Karpas-422 (cell line): ENCODE data around the gene PSD4. TPM values are rescaled to one million over a fixed set of nuclear protein-coding genes. Genes with fewer than 3 reads are reported as not detected.
A peak's percentile ranks its signal among the peaks of the same experiment; 100 is the strongest.

ENCODE experiments used
- DNase-seq: peaks from one replicate; pipeline ENCODE4 v3.0.0-alpha.2; 2015
- H2AFZ ChIP-seq: fragments of 200-600 bp; sonication (generic); 2 replicates; pipeline ENCODE4 v1.6.1; 2014; ENCODE audit warnings: antibody characterized with exemption, low read length, mixed read lengths
- H3K27ac ChIP-seq: fragments of 200-600 bp; sonication (generic); 2 replicates; pipeline ENCODE4 v1.5.1; 2014; ENCODE audit warnings: mild to moderate bottlenecking, low read length, moderate library complexity
- H3K27me3 ChIP-seq: fragments of 200-600 bp; sonication (generic); 2 replicates; pipeline ENCODE4 v1.6.1; 2014; ENCODE audit warnings: low read length, mixed read lengths
- H3K36me3 ChIP-seq: fragments of 200-600 bp; sonication (generic); 2 replicates; pipeline ENCODE4 v1.6.1; 2014; ENCODE audit warnings: low read length, mixed read lengths; ENCODE audit not compliant: insufficient read depth
- H3K4me1 ChIP-seq: fragments of 200-600 bp; sonication (generic); 2 replicates; pipeline ENCODE4 v1.6.1; 2014; ENCODE audit warnings: mild to moderate bottlenecking, low read length, mixed read lengths
- H3K4me2 ChIP-seq: fragments of 200-600 bp; sonication (generic); 2 replicates; pipeline ENCODE4 v1.6.1; 2014; ENCODE audit warnings: low read length, low read depth, mild to moderate bottlenecking; ENCODE audit not compliant: poor library complexity, severe bottlenecking
- H3K4me3 ChIP-seq: fragments of 200-600 bp; sonication (generic); 2 replicates; pipeline ENCODE4 v1.5.1; 2014; ENCODE audit warnings: mild to moderate bottlenecking, antibody characterized with exemption, low read length, mixed read lengths
- H3K79me2 ChIP-seq: fragments of 200-600 bp; sonication (generic); 2 replicates; pipeline ENCODE4 v1.6.1; 2014; ENCODE audit warnings: mild to moderate bottlenecking, low read length, mixed read lengths
- H3K9ac ChIP-seq: fragments of 200-600 bp; sonication (generic); 2 replicates; pipeline ENCODE4 v1.6.0; 2014; ENCODE audit warnings: low read length
- H3K9me2 ChIP-seq: fragments of 200-600 bp; sonication (generic), shearing (Covaris generic); replicated peaks from 2 replicates; pipeline ENCODE4 v1.6.0; 2014; ENCODE audit warnings: mild to moderate bottlenecking, low read length, moderate library complexity; ENCODE audit not compliant: insufficient read depth
- H3K9me3 ChIP-seq: fragments of 300-700, 200-600 bp; sonication (generic); 2 replicates; pipeline ENCODE4 v1.6.1; 2014; ENCODE audit warnings: low read length, mixed read lengths
- H4K20me1 ChIP-seq: fragments of 200-600 bp; sonication (generic); 2 replicates; pipeline ENCODE4 v1.6.1; 2014; ENCODE audit warnings: mild to moderate bottlenecking, antibody characterized with exemption, low read length, low read depth; ENCODE audit not compliant: insufficient read depth
- total RNA-seq: library from RNA; depleted of rRNA; stranded (reverse); fragments of >200 nt; shearing (Covaris generic); gene quantifications from 2 replicates; pipeline ENCODE4 v1.2.3, GENCODE V29; 2014; ENCODE audit warnings: low replicate concordance

PSD4 gene
- total RNA-seq, 1 experiment from 2014 or later, result 43.3 TPM

DNA sequence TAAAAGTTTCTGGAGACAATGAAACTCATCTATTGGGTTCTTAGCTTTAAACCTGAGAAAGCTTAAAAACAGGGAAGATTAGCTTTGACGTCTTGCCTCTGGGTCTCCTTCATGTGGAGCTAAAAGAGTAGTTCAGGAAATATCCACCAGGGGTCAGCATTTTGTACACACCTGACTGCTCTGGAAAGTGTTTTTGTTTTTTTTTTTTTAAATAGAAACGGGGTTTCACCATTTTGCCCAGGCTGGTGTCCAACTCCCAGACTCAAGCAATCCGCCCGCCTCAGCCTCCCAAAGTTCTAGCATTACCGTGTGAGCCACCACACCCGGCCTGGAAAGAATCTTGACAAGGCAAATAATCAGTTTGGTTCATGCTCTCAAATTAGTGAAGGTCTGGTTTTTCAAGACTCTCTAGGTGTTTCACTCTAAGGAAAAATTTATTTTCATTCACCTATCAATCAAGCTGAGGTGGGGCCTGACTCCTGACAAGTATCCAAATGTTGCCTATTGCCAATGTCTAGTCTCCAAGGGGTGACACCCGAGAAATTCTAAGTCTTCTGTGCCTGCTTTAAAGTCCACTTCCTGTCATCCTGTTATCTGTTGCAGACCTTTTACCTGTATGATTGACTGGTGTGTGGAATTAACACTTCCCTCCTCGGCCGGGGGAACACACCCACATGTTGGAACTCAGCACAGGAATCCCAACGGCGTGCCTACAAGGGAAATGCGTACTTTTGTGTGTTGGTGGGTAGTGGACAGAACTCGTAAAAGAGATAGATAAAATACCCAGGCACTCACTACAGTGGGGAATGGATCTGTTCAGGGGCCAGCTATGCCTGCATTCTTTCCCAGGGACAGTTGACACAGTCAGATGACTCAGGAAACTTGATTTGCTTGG lies 35.1 kb upstream of the PSD4 start:
- Histone ChIP-seq H3K4me3 (no peak overlapping the region), H3K4me2 (no peak overlapping the region), H3K4me1 (no peaks in the 10 kb centered on the region), H3K36me3 (no peaks in the 10 kb centered on the region), H3K9me3 (no peaks in the 10 kb centered on the region), H3K27me3 (no peaks in the 10 kb centered on the region), H3K27ac (no peak overlapping the region), H4K20me1 (no peaks in the 10 kb centered on the region), H3K79me2 (no peaks in the 10 kb centered on the region), H2AFZ (peak overlapping the region; percentile 69; the same call in 1 of the 2 replicates), H3K9me2 (no peaks in the 10 kb centered on the region), H3K9ac (no peak overlapping the region; the same call in 1 of the 2 replicates)
- peak; percentile 89 for DNase-seq

DNA sequence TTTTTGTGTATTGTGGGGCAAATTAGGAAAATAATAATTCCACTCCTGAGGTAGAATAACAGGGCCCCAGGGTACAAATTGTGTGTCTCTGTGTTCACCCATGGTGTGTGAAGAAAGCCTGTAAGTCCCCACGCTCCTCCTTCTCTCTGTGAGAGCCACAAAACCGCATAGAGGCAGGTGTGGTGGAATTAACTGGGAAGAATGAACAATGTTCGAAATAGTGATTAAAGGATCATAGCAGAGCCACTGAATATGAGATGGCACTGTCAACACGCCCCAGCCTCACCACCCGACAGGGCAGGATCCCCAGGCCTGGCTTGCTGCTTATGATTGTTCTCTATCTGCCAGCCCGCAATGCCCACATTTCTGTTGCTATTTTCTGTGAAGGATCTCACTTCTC lies 32.3 kb upstream of the PSD4 start:
- no peak overlapping the region for H3K27ac ChIP-seq
- H3K4me3 ChIP-seq, result no peak overlapping the region
- no peaks in the 10 kb centered on the region for H3K79me2 ChIP-seq
- no peaks in the 10 kb centered on the region for H3K9me2 ChIP-seq
- no peaks in the 10 kb centered on the region for H3K9me3 ChIP-seq
- no peaks in the 10 kb centered on the region for H3K27me3 ChIP-seq
- no peak for DNase-seq
- H3K4me2 ChIP-seq, result no peak overlapping the region
- no peak overlapping the region for H3K9ac ChIP-seq
- no peaks in the 10 kb centered on the region for H4K20me1 ChIP-seq
- H3K4me1 ChIP-seq, result no peaks in the 10 kb centered on the region
- no peak overlapping the region for H2AFZ ChIP-seq
- H3K36me3 ChIP-seq, result no peaks in the 10 kb centered on the region

DNA sequence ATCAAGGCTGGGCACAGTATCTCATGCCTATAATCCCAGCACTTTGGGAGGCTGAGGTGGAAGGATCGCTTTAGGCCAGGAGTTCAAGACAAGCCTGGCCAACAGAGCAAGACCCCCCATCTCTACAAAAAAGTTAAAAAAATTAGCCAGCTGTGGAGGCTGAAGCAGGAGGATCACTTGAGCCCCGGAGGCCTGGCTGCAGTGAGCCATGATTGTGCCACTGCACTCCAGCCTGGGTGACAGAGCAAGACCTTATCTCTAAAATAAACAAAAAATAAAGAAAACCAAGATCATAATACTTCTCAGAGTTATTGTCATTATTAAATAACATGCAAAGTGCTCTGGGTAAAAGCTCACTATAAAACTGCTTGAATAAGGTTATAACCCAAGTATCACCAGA lies 31.5 kb upstream of the PSD4 start:
- no peak overlapping the region for H3K4me3 ChIP-seq

DNA sequence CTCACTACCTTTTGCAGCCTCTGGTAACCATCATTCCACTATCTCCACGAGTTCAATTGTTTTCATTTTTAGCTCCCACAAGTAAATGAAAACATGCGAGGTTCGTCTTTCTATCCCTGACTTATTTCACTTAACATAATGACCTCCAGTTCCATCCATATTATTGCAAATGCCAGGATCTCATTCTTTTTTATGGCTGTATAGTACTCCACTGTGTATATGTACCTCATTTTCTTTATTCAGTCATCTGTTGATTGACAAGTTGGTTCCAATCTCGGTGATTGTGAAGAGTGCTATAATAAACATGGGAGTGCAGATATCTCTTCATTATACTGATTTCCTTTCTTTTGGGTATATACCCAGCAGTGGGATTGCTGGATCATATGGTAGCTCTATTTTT lies 29.5 kb upstream of the PSD4 start:
- Histone ChIP-seq H3K27me3 (no peaks in the 10 kb centered on the region), H4K20me1 (no peaks in the 10 kb centered on the region), H3K4me2 (no peak overlapping the region), H3K4me3 (no peak overlapping the region), H3K9me2 (no peaks in the 10 kb centered on the region), H3K9ac (no peak overlapping the region), H3K79me2 (no peaks in the 10 kb centered on the region), H3K4me1 (no peaks in the 10 kb centered on the region), H3K36me3 (no peaks in the 10 kb centered on the region), H2AFZ (no peak overlapping the region), H3K9me3 (no peaks in the 10 kb centered on the region), H3K27ac (no peak overlapping the region)
- DNase-seq, result no peak

More for the DNA sequence above, 31.5 kb upstream of the PSD4 start:
- no peaks in the 10 kb centered on the region for H3K79me2 ChIP-seq
- H2AFZ ChIP-seq, result no peak overlapping the region
- no peaks in the 10 kb centered on the region for H3K36me3 ChIP-seq
- H3K9me3 ChIP-seq, result no peaks in the 10 kb centered on the region
- H3K27me3 ChIP-seq, result no peaks in the 10 kb centered on the region
- no peaks in the 10 kb centered on the region for H3K9me2 ChIP-seq
- no peak for DNase-seq
- H3K4me1 ChIP-seq, result no peaks in the 10 kb centered on the region
- H3K4me2 ChIP-seq, result no peak overlapping the region
- no peak overlapping the region for H3K9ac ChIP-seq
- H3K27ac ChIP-seq, result no peak overlapping the region
- H4K20me1 ChIP-seq, result no peaks in the 10 kb centered on the region

DNA sequence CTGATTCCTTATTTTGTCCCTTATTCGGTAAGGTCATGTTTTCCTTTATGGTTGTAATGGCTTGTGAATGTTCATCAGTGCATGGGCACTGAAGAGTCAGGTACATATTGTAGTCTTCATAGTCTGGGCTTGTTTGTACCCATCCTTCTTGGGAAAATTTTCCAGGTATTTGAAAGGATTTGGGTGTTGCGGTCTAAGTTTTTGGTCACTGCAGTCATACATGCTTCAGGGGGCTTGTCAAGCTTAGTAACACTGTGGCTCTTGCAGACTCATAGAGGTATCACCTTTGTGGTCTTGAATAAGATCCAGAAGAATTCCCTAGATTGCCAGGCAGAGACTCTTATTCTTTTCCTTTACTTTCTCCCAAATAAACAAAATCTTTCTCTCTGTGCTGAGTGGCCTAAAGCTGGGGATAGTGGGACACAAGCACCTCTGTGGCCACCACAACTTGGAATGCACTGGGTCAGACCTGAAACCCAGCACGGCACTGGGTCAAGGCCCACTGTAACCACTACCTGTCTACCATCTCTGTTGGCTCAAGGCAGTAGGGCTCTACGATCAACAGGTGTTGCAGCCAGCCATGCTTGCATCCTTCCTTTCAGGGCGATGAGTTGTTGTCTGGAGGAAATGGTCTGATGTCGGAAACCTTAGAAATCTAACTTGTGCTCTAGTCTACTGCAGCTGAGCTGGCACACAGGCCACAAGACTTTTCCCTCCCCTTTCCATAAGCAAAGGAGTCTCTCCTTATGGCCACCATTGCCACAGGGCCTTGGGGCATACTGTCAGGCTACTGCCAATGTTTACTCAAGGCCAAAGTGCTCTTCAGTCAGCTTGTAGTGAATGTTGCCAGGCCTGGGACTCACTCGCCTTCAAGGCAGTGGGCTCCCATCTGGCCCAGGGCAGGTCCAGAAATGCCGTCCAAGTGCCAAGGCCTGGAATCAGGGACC lies 24.9 kb upstream of the PSD4 start:
- Histone ChIP-seq H3K4me2 (no peak overlapping the region), H3K27ac (no peak overlapping the region)

DNA sequence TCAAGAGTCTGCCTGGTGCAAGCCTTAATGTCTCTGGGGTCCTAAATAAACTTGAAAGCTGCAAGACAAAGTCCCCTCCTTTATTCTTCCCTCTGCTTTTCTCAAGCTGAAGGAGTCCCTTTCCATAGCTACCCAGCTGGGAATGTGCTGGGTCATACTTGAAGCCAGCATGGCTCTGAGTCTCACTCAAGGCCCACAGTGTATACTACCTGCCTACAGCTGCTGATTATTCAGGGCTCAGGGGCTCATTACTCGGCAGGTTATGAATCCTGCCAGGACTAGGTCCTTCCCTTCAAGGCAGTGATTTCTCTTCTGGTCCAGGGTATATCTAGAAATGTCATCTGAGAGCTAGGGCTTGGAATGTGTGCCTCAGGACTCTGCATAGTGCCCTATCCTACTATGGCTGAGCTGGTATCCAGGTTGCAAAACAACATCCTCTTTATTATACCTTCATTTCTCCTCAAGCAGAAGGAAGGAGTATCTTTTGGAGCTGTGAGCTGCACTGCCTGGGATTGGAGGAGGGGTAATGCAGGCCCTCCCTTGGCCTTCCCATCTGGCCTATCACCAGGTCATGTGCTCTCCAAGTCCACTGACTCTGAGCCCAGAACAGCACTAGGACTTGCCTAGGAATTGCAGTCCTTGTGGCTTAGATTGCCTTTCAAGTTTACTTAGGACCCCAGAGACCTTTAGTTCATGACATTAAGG lies 24.1 kb upstream of the PSD4 start:
- no peak for DNase-seq
- H3K4me2 ChIP-seq, result no peak overlapping the region
- no peaks in the 10 kb centered on the region for H3K36me3 ChIP-seq
- H3K79me2 ChIP-seq, result no peaks in the 10 kb centered on the region
- H3K27me3 ChIP-seq, result no peaks in the 10 kb centered on the region
- no peak overlapping the region for H3K27ac ChIP-seq
- H4K20me1 ChIP-seq, result no peaks in the 10 kb centered on the region
- H3K4me3 ChIP-seq, result no peak overlapping the region
- no peak overlapping the region for H2AFZ ChIP-seq
- no peaks in the 10 kb centered on the region for H3K9me2 ChIP-seq
- H3K9ac ChIP-seq, result no peak overlapping the region
- no peaks in the 10 kb centered on the region for H3K9me3 ChIP-seq
- no peaks in the 10 kb centered on the region for H3K4me1 ChIP-seq

More for the DNA sequence above, 24.9 kb upstream of the PSD4 start:
- H3K9me3 ChIP-seq, result no peaks in the 10 kb centered on the region
- H3K9me2 ChIP-seq, result no peaks in the 10 kb centered on the region
- no peak overlapping the region for H3K4me3 ChIP-seq
- no peaks in the 10 kb centered on the region for H3K36me3 ChIP-seq
- H3K9ac ChIP-seq, result no peak overlapping the region
- H2AFZ ChIP-seq, result no peak overlapping the region
- H3K79me2 ChIP-seq, result no peaks in the 10 kb centered on the region
- no peaks in the 10 kb centered on the region for H3K27me3 ChIP-seq
- no peaks in the 10 kb centered on the region for H4K20me1 ChIP-seq
- no peak for DNase-seq
- no peaks in the 10 kb centered on the region for H3K4me1 ChIP-seq

DNA sequence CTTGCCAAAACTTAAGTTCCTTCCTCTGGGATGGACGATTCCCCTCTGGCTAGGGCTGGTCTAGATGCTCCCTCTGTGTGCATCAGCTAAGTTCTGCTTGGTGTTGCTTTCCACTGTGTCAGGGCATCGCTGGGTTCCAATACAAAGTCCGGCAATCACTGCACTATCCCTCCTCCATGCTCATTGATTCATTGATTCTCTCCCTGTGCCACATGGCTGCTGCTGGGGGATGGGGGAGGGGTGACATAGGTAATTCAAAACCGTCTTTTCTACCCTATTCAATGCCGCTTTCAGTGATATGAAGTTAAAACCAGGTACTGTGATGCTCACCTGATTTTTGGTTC lies 23.5 kb upstream of the PSD4 start:
- no peaks in the 10 kb centered on the region for H3K9me2 ChIP-seq
- H4K20me1 ChIP-seq, result no peaks in the 10 kb centered on the region
- no peaks in the 10 kb centered on the region for H3K79me2 ChIP-seq
- H3K36me3 ChIP-seq, result no peaks in the 10 kb centered on the region
- no peak for DNase-seq
- no peak overlapping the region for H3K4me2 ChIP-seq
- H3K4me3 ChIP-seq, result no peak overlapping the region
- H3K9ac ChIP-seq, result no peak overlapping the region
- no peaks in the 10 kb centered on the region for H3K9me3 ChIP-seq
- H3K27me3 ChIP-seq, result no peaks in the 10 kb centered on the region
- H3K27ac ChIP-seq, result no peak overlapping the region
- no peaks in the 10 kb centered on the region for H3K4me1 ChIP-seq
- H2AFZ ChIP-seq, result no peak overlapping the region

DNA sequence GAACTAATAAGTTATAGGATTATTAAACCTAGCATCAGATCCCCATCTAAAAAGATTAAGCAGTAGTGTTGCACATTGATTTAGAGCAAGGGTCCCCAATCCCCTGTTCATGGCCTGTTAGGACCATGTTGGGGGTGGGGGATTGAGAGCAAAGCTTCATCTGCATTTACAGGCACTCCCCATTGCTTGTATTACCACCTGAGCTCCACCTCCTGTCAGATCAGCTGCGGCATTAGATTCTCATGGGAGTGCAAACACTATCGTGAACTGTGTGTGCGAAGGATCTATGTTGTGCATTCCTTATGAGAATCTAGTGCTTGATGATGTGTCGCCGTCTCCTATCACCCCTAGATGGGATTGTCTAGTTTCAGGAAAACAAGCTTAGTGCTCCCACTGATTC lies 18.4 kb upstream of the PSD4 start:
- Histone ChIP-seq H2AFZ (no peak overlapping the region), H3K9ac (no peak overlapping the region), H3K9me2 (no peaks in the 10 kb centered on the region), H3K4me2 (no peak overlapping the region), H3K9me3 (no peaks in the 10 kb centered on the region), H3K79me2 (no peaks in the 10 kb centered on the region), H3K4me3 (no peak overlapping the region), H3K27me3 (no peaks in the 10 kb centered on the region), H3K4me1 (no peaks in the 10 kb centered on the region), H3K27ac (no peak overlapping the region), H4K20me1 (no peaks in the 10 kb centered on the region), H3K36me3 (no peaks in the 10 kb centered on the region)
- no peak for DNase-seq
